Endothelial cell of umbilical vein (primary cell): ENCODE results near the gene ARFGEF3. TPM values are rescaled to one million over a fixed set of nuclear protein-coding genes. Genes with fewer than 3 reads are reported as not detected.

ENCODE experiments used
- BruUV-seq: library from RNA; stranded (reverse); fragments of 400-500 nt; replicated peaks from 2 replicates; lab custom pipeline; 2021; lab: Mats Ljungman, UMichigan
- CTCF ChIA-PET: fragments of 300-600, 350-600 bp; sonication (Branson Sonifier 250); formaldehyde crosslinking; loops from one replicate; lab custom pipeline; 2021; ENCODE audit warnings: antibody characterized with exemption, inconsistent platforms; lab: Charles Lee
- POLR2A ChIA-PET: fragments of 300-600, 350-600 bp; sonication (Branson Sonifier 250); formaldehyde crosslinking; loops from one replicate; lab custom pipeline; 2021; ENCODE audit warnings: antibody characterized with exemption, inconsistent platforms; lab: Charles Lee
- DNase-seq: peaks from one replicate; pipeline ENCODE4 v3.0.0-alpha.2; 2011; ENCODE audit warnings: low read depth, low spot score
- FAIRE-seq: peaks from 2 replicates; lab custom pipeline; 2011; peaks lifted over from hg19 to GRCh38; lab: Jason Lieb, UNC
- H2AFZ ChIP-seq: 2 replicates; pipeline ENCODE4 v1.6.0; 2012; ENCODE audit warnings: low read depth, low read length, control low read depth, inconsistent platforms
- H3K27ac ChIP-seq: 2 replicates; pipeline ENCODE4 v1.5.1; 2011; ENCODE audit warnings: low read depth, mild to moderate bottlenecking, control low read depth, low read length, moderate library complexity; ENCODE audit not compliant: insufficient read depth
- H3K27me3 ChIP-seq, 2 experiments: 2 replicates each; pipeline versions ENCODE4 v1.6.0 to v1.6.1; 2011; ENCODE audit warnings: low read length in 2 of 2, mixed read lengths in 1 of 2; ENCODE audit not compliant: control insufficient read depth in 2 of 2, insufficient read depth in 2 of 2
- H3K36me3 ChIP-seq, 2 experiments: 2 replicates in 1 of 2; 3 replicates in 1 of 2; pipeline ENCODE4 v1.5.1; 2011; ENCODE audit warnings: low read length in 2 of 2, mild to moderate bottlenecking in 1 of 2, moderate library complexity in 1 of 2; ENCODE audit not compliant: control insufficient read depth in 2 of 2, insufficient read depth in 2 of 2; ENCODE audit errors: extremely low read depth in 1 of 2
- H3K4me1 ChIP-seq: 3 replicates; pipeline ENCODE4 v1.5.1; 2011; ENCODE audit warnings: mild to moderate bottlenecking, low read length; ENCODE audit not compliant: control insufficient read depth, insufficient read depth; ENCODE audit errors: extremely low read depth
- H3K4me2 ChIP-seq: 2 replicates; pipeline ENCODE4 v1.6.1; 2011; ENCODE audit warnings: low read length, control low read depth, mixed read lengths; ENCODE audit not compliant: insufficient read depth
- H3K4me3 ChIP-seq, 3 experiments: fragments of 200-600 bp in 1 of 3; sonication (generic), shearing (Covaris generic) in 1 of 3; replicated peaks in 1 of 3; 2 replicates each; pipeline ENCODE4 v1.5.1; 2011 to 2016; ENCODE audit warnings: control low read depth in 3 of 3, low read length in 3 of 3, mild to moderate bottlenecking in 2 of 3, inconsistent platforms in 1 of 3, low read depth in 1 of 3, moderate library complexity in 1 of 3; ENCODE audit not compliant: insufficient read depth in 1 of 3
- H3K79me2 ChIP-seq: 2 replicates; pipeline ENCODE4 v1.6.0; 2012; ENCODE audit warnings: low read length, inconsistent platforms; ENCODE audit not compliant: control insufficient read depth, insufficient read depth
- H3K9ac ChIP-seq: replicated peaks from 2 replicates; pipeline ENCODE3; 2011; ENCODE audit warnings: low read length, control low read depth; ENCODE audit not compliant: insufficient read depth; ENCODE audit errors: extremely low read depth
- H3K9me1 ChIP-seq: replicated peaks from 3 replicates; pipeline ENCODE4 v1.6.0; 2011; ENCODE audit warnings: mild to moderate bottlenecking, low read length; ENCODE audit not compliant: control insufficient read depth, insufficient read depth; ENCODE audit errors: extremely low read depth
- H3K9me3 ChIP-seq: replicated peaks from 2 replicates; pipeline ENCODE4 v1.5.1; 2012; ENCODE audit warnings: low read length, inconsistent platforms; ENCODE audit not compliant: control insufficient read depth, insufficient read depth
- H4K20me1 ChIP-seq: replicated peaks from 2 replicates; pipeline ENCODE3; 2011; ENCODE audit warnings: mild to moderate bottlenecking, low read length; ENCODE audit not compliant: control insufficient read depth, insufficient read depth; ENCODE audit errors: extremely low read depth
- CTCF ChIP-seq, 2 donors: IDR thresholded peaks; 1 replicate in 1 of 2; 2 replicates in 1 of 2; pipeline ENCODE4 v1.5.1; 2011; ENCODE audit warnings: low read length in 2 of 2, mild to moderate bottlenecking in 2 of 2, moderate library complexity in 2 of 2, control low read depth in 1 of 2, inconsistent platforms in 1 of 2, low read depth in 1 of 2; ENCODE audit not compliant: insufficient read depth in 1 of 2; ENCODE audit errors: extremely low read depth in 1 of 2
- EZH2 ChIP-seq: IDR thresholded peaks from 2 replicates; pipeline ENCODE4 v1.6.1; 2012; ENCODE audit warnings: borderline replicate concordance, low read depth, mild to moderate bottlenecking, moderate library complexity, low read length, inconsistent platforms; ENCODE audit not compliant: severe bottlenecking
- FOS ChIP-seq: IDR thresholded peaks from 2 replicates; pipeline ENCODE4 v1.6.1; 2011; ENCODE audit warnings: mild to moderate bottlenecking, low read length, moderate library complexity, borderline replicate concordance; ENCODE audit not compliant: insufficient read depth
- GATA2 ChIP-seq: IDR thresholded peaks from 2 replicates; pipeline ENCODE4 v1.7.0; 2011; ENCODE audit warnings: low read depth, mild to moderate bottlenecking, moderate library complexity, mixed read lengths, low read length; ENCODE audit not compliant: insufficient read length, insufficient read depth
- JUN ChIP-seq: IDR thresholded peaks from 2 replicates; pipeline ENCODE4 v1.6.1; 2011; ENCODE audit warnings: borderline replicate concordance, low read depth; ENCODE audit not compliant: insufficient read length, insufficient read depth
- MYC ChIP-seq: IDR thresholded peaks from one replicate; pipeline ENCODE4 v1.6.1; 2011; ENCODE audit warnings: mild to moderate bottlenecking, low read depth, low read length
- POLR2A ChIP-seq: IDR thresholded peaks from 2 replicates; pipeline ENCODE4 v1.6.1; 2012; ENCODE audit warnings: low read depth, mild to moderate bottlenecking, control low read depth, low read length
- POLR2AphosphoS5 ChIP-seq: IDR thresholded peaks from 2 replicates; pipeline ENCODE4 v1.6.1; 2012; ENCODE audit warnings: low read depth, mild to moderate bottlenecking, control low read depth, low read length, moderate library complexity; ENCODE audit not compliant: insufficient read depth
- dilution Hi-C: fragments of 300-500 bp; cut with MboI; formaldehyde crosslinking; loops from one replicate; pipeline ENCODE4 v1.15.0; 2019; ENCODE audit warnings: low sequenced_read_pairs; ENCODE audit not compliant: extremely low pct_ligation_motif_present
- intact Hi-C: fragments of 100-400 bp; cut with micrococcal nuclease; formaldehyde crosslinking; loops from one replicate; pipeline ENCODE4 v1.10.0; 2022
- polyA plus RNA-seq, 4 experiments: library from polyadenylated mRNA; depleted of rRNA in 3 of 4; stranded (reverse) in 3 of 4; unstranded in 1 of 4; fragments of >200 nt; gene quantifications; 2 replicates each; pipeline versions ENCODE4 v1.2.1 to v1.2.3, GENCODE V29; 2011 to 2012; ENCODE audit warnings: missing spikeins in 1 of 4
- total RNA-seq: library from RNA; stranded (reverse); gene quantifications from 2 replicates; pipeline ENCODE4 v1.2.3, GENCODE V29; 2021
- TF ChIP-seq, protein P1 (sequence below): IDR thresholded peaks from 2 replicates; pipeline ENCODE4 v1.6.1; 2011; ENCODE audit not compliant: insufficient read depth, insufficient read length

Gene ARFGEF3
- total and polyA plus RNA-seq, 2 donors (not counting 3 experiments of a cell fraction or from before 2014, with no cell fraction given): 1.3 to 7.3 TPM

DNA sequence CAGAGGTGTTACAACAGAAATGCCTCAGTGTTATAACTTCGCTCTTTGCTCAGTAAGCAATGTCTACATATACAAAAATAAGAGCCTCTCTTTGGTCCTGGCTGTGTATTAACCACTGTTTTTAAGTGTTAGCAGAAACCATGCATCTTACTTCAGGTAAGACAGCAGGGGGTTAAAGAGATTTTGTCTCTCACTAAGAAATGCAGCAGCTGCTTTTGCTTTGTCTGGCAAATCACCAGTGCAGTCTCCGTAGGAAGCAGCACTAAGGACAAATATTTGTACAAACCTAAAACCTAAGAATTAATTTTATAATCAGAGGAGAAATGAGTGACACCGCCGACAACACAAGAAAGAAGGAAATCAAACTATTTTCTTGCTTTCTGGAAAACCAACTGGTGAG, 216.7 kb downstream of the ARFGEF3 start:
- H2AFZ ChIP-seq: no peak overlapping the region
- no peaks in the 10 kb centered on the region for H3K9me3 ChIP-seq
- no peaks in the 10 kb centered on the region for H3K36me3 ChIP-seq
- CTCF ChIA-PET: interaction anchor here (1.1 kb wide), 1 partner anchor 25 kb away, joined by 3 read pairs; no protein-coding TSS in a partner anchor
- H3K4me1 ChIP-seq: no peaks in the 10 kb centered on the region
- H3K9me1 ChIP-seq: peaks cover 2% of the 10 kb centered on the region
- no peak overlapping the region for H3K4me2 ChIP-seq
- no peak overlapping the region for H3K27ac ChIP-seq
- no peak overlapping the region for H3K4me3 ChIP-seq
- no peak overlapping the region for H3K9ac ChIP-seq
- no peaks in the 10 kb centered on the region for H3K79me2 ChIP-seq
- no TSS peak for BruUV-seq
- intact Hi-C loops (no loop called here), dilution Hi-C loops (no loop called here)
- H3K27me3 ChIP-seq: no peaks in the 10 kb centered on the region
- DNase-seq (no peak), FAIRE-seq (no peak)
- POLR2A ChIA-PET: no interaction called here
- no peaks in the 10 kb centered on the region for H4K20me1 ChIP-seq
- TF ChIP-seq GATA2 (no peak), JUN (no peak), POLR2A (no peak), MYC (no peak), CTCF (IDR thresholded peaks at IDR 0.05; ENCODE audit: extremely low read depth in 1 of 2, insufficient read depth in 1 of 2, low read depth in 1 of 2, low read length in 2 of 2) (no peak), EZH2 (no peak), POLR2AphosphoS5 (no peak), FOS (no peak)
- TF ChIP-seq, protein P1, sequence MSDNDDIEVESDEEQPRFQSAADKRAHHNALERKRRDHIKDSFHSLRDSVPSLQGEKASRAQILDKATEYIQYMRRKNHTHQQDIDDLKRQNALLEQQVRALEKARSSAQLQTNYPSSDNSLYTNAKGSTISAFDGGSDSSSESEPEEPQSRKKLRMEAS: no peak
